HepG2 (cell line): ENCODE data around the gene UBTF. TPM values are rescaled to one million over a fixed set of nuclear protein-coding genes. Genes with fewer than 3 reads are reported as not detected.
A peak's percentile ranks its signal among the peaks of the same experiment; 100 is the strongest.

ENCODE experiments used
- AGO1 ChIP-seq: fragments of 200-400 bp; formaldehyde crosslinking; IDR thresholded peaks from 2 replicates; pipeline ENCODE4 v1.6.1; 2017; ENCODE audit warnings: mild to moderate bottlenecking, low read depth, low read length, moderate library complexity; ENCODE audit not compliant: poor library complexity, severe bottlenecking
- AKAP8 ChIP-seq: sonication (generic); formaldehyde crosslinking; IDR thresholded peaks from 2 replicates; pipeline ENCODE4 v1.5.1; 2020; ENCODE audit warnings: mild to moderate bottlenecking, missing genetic modification reagents
- ARNTL ChIP-seq: sonication (generic); formaldehyde crosslinking; IDR thresholded peaks from 2 replicates; pipeline ENCODE4 v1.4.0; 2020; ENCODE audit warnings: mild to moderate bottlenecking, missing genetic modification reagents
- KDM3A ChIP-seq: IDR thresholded peaks from 2 replicates; pipeline ENCODE4 v1.6.1; 2018; ENCODE audit warnings: low read depth, missing compliant biosample characterization
- NCOR1 ChIP-seq: fragments of 200-600 bp; sonication (generic); IDR thresholded peaks from 2 replicates; pipeline ENCODE4 v1.7.0; 2017; ENCODE audit warnings: antibody characterized with exemption, low read length, borderline replicate concordance
- PRDM4 ChIP-seq: sonication (generic); formaldehyde crosslinking; IDR thresholded peaks from 2 replicates; pipeline ENCODE4 v1.9.0; 2021; ENCODE audit warnings: missing genetic modification reagents, borderline replicate concordance
- RBM39 ChIP-seq: fragments of 200-400 bp; formaldehyde crosslinking; IDR thresholded peaks from one replicate; pipeline ENCODE4 v1.6.1; 2018; ENCODE audit warnings: antibody characterized with exemption, mild to moderate bottlenecking, low read depth, low read length; ENCODE audit not compliant: poor library complexity, severe bottlenecking
- SMARCE1 ChIP-seq: fragments of 450-650 bp; IDR thresholded peaks from 2 replicates; pipeline ENCODE4 v1.6.1; 2017; ENCODE audit warnings: borderline replicate concordance
- ZNF101 ChIP-seq: sonication (generic); formaldehyde crosslinking; IDR thresholded peaks from 2 replicates; pipeline ENCODE4 v1.4.0; 2020; ENCODE audit warnings: mild to moderate bottlenecking, low read depth, missing genetic modification reagents, borderline replicate concordance
- ZNF160 ChIP-seq: sonication (generic); formaldehyde crosslinking; IDR thresholded peaks from 2 replicates; pipeline ENCODE4 v1.8.0; 2022; ENCODE audit warnings: mild to moderate bottlenecking, inconsistent platforms, missing genetic modification reagents
- ZNF263 ChIP-seq: sonication (generic); formaldehyde crosslinking; IDR thresholded peaks from 2 replicates; pipeline ENCODE4 v1.4.0; 2020; ENCODE audit warnings: missing genetic modification reagents
- ZNF629 ChIP-seq: sonication (generic); formaldehyde crosslinking; conservative IDR thresholded peaks from 2 replicates; pipeline ENCODE4 v1.5.0; 2020; ENCODE audit warnings: missing genetic modification reagents
- ZNF747 ChIP-seq: sonication (generic); formaldehyde crosslinking; IDR thresholded peaks from 2 replicates; pipeline ENCODE4 v1.8.1; 2023; ENCODE audit warnings: missing genetic modification reagents, mild to moderate bottlenecking, borderline replicate concordance
- ZNF781 ChIP-seq: sonication (generic); formaldehyde crosslinking; IDR thresholded peaks from 2 replicates; pipeline ENCODE4 v1.5.1; 2020; ENCODE audit warnings: borderline replicate concordance, mild to moderate bottlenecking, missing genetic modification reagents; ENCODE audit errors: not compliant biosample characterization
- ZNF878 ChIP-seq: sonication (generic); formaldehyde crosslinking; IDR thresholded peaks from 2 replicates; pipeline ENCODE4 v1.8.1; 2023; ENCODE audit warnings: mild to moderate bottlenecking, missing genetic modification reagents, moderate library complexity
- ZSCAN12 ChIP-seq: sonication (generic); formaldehyde crosslinking; IDR thresholded peaks from 2 replicates; pipeline ENCODE4 v1.9.0; 2021; ENCODE audit warnings: mild to moderate bottlenecking, missing genetic modification reagents
- polyA plus RNA-seq, 8 experiments: library from polyadenylated mRNA; depleted of rRNA in 3 of 8; stranded (reverse) in 7 of 8; unstranded in 1 of 8; fragments of >200 nt; fragmentation: Illumina TruSeq in 4 of 8; extraction: Trizol in 4 of 8; gene quantifications; 2 replicates each; pipeline versions ENCODE4 v1.2.1 to v1.2.3, GENCODE V29; 2011 to 2016; ENCODE audit warnings: low read depth in 4 of 8, missing spikeins in 1 of 8, mixed read lengths in 1 of 8; ENCODE audit not compliant: insufficient read depth in 1 of 8
- total RNA-seq, 5 experiments: library from RNA; depleted of rRNA; stranded (reverse); fragments of >200 nt; fragmentation: Illumina TruSeq; extraction: Trizol; gene quantifications; 2 replicates each; pipeline ENCODE4 v1.2.3, GENCODE V29; 2016; ENCODE audit warnings: low read depth in 1 of 5
- TF ChIP-seq, protein P1 (sequence below): sonication (generic); formaldehyde crosslinking; conservative IDR thresholded peaks from 2 replicates; pipeline ENCODE4 v1.4.0; 2020; ENCODE audit warnings: missing genetic modification reagents
- TF ChIP-seq, protein P2 (sequence below): sonication (generic); formaldehyde crosslinking; IDR thresholded peaks from 2 replicates; pipeline ENCODE4 v1.4.0; 2020; ENCODE audit warnings: missing genetic modification reagents
- TF ChIP-seq, protein P3 (sequence below): sonication (generic); formaldehyde crosslinking; IDR thresholded peaks from 2 replicates; pipeline ENCODE4 v1.8.1; 2023; ENCODE audit warnings: missing genetic modification reagents, mild to moderate bottlenecking, borderline replicate concordance
- TF ChIP-seq, protein P4 (sequence below): sonication (generic); formaldehyde crosslinking; IDR thresholded peaks from 2 replicates; pipeline ENCODE4 v1.4.0; 2020; ENCODE audit warnings: missing genetic modification reagents

The UBTF gene
- total and polyA plus RNA-seq, 2 of the 13 experiments (the other 11 are each of a cell fraction or from before 2014, with no cell fraction given), result 15.2 to 60.9 TPM

- TF ChIP-seq AGO1, result peak; percentile 88
- TF ChIP-seq, protein P1, sequence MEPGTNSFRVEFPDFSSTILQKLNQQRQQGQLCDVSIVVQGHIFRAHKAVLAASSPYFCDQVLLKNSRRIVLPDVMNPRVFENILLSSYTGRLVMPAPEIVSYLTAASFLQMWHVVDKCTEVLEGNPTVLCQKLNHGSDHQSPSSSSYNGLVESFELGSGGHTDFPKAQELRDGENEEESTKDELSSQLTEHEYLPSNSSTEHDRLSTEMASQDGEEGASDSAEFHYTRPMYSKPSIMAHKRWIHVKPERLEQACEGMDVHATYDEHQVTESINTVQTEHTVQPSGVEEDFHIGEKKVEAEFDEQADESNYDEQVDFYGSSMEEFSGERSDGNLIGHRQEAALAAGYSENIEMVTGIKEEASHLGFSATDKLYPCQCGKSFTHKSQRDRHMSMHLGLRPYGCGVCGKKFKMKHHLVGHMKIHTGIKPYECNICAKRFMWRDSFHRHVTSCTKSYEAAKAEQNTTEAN (CRISPR knock-in tag), result no peak; the same call in 1 of the 2 replicates
- peak; percentile 27 for TF ChIP-seq ZNF781 (CRISPR knock-in tag)
- TF ChIP-seq PRDM4 (CRISPR knock-in tag), result 0 out of 2 replicates have a peak, but pooled peaks have one; percentile 60
- 0 out of 2 replicates have a peak, but pooled peaks have one; percentile 25 for TF ChIP-seq KDM3A (CRISPR knock-in tag)
- TF ChIP-seq ZNF263, result peak; percentile 85
- peak; percentile 23; the same call in 1 of the 2 replicates for TF ChIP-seq ZNF629 (CRISPR knock-in tag)
- TF ChIP-seq NCOR1, result no peak
- TF ChIP-seq, protein P2, sequence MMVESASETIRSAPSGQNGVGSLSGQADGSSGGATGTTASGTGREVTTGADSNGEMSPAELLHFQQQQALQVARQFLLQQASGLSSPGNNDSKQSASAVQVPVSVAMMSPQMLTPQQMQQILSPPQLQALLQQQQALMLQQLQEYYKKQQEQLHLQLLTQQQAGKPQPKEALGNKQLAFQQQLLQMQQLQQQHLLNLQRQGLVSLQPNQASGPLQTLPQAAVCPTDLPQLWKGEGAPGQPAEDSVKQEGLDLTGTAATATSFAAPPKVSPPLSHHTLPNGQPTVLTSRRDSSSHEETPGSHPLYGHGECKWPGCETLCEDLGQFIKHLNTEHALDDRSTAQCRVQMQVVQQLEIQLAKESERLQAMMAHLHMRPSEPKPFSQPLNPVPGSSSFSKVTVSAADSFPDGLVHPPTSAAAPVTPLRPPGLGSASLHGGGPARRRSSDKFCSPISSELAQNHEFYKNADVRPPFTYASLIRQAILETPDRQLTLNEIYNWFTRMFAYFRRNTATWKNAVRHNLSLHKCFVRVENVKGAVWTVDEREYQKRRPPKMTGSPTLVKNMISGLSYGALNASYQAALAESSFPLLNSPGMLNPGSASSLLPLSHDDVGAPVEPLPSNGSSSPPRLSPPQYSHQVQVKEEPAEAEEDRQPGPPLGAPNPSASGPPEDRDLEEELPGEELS (CRISPR knock-in tag), result 0 out of 2 replicates have a peak, but pooled peaks have one; percentile 25
- peak; percentile 47 for TF ChIP-seq RBM39
- TF ChIP-seq, protein P3, sequence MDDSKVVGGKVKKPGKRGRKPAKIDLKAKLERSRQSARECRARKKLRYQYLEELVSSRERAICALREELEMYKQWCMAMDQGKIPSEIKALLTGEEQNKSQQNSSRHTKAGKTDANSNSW, result no peak
- TF ChIP-seq ZNF747 (CRISPR knock-in tag), result 0 out of 2 replicates have a peak, but pooled peaks have one; percentile 59
- 0 out of 2 replicates have a peak, but pooled peaks have one; percentile 1 for TF ChIP-seq ZNF878 (CRISPR knock-in tag)
- peak; percentile 95 for TF ChIP-seq AKAP8 (CRISPR knock-in tag)
- 0 out of 2 replicates have a peak, but pooled peaks have one; percentile 15 for TF ChIP-seq ARNTL (CRISPR knock-in tag)
- 0 out of 2 replicates have a peak, but pooled peaks have one; percentile 17 for TF ChIP-seq ZNF101
- TF ChIP-seq, protein P4, sequence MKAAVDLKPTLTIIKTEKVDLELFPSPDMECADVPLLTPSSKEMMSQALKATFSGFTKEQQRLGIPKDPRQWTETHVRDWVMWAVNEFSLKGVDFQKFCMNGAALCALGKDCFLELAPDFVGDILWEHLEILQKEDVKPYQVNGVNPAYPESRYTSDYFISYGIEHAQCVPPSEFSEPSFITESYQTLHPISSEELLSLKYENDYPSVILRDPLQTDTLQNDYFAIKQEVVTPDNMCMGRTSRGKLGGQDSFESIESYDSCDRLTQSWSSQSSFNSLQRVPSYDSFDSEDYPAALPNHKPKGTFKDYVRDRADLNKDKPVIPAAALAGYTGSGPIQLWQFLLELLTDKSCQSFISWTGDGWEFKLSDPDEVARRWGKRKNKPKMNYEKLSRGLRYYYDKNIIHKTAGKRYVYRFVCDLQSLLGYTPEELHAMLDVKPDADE (CRISPR knock-in tag), result 0 out of 2 replicates have a peak, but pooled peaks have one; percentile 46
- TF ChIP-seq ZNF160, result 0 out of 2 replicates have a peak, but pooled peaks have one; percentile 27
- peak; percentile 68; the same call in 1 of the 2 replicates for TF ChIP-seq ZSCAN12
- no peak for TF ChIP-seq SMARCE1
Measured at GRCh38 chr17:44220213-44221083, 973 bp upstream of the UBTF start (continued).
